ENCODE measurements around the gene PPP1R12A. TPM values are rescaled to one million over a fixed set of nuclear protein-coding genes. Genes with fewer than 3 reads are reported as not detected.

PPP1R12A gene
- total and polyA plus RNA-seq, 12 donors: 11.5 to 73.5 (median 58.6) TPM

- Histone ChIP-seq H3K4me1 (peaks cover 0 to 87% (median 67%) of the 10 kb centered on the region in 9 donors), H3K36me3 (no peaks in the 10 kb centered on the region), H3K27ac (no peak overlapping the region), H3K9me3 (no peaks in the 10 kb centered on the region), H3K27me3 (no peaks in the 10 kb centered on the region), H3K4me3 (no peak overlapping the region)
- TF ChIP-seq CTCF (IDR thresholded peaks at IDR 0.05): no peak
- intact Hi-C loops (cut with DNase I): loop anchor here in 5 of 10 donors (2.0 to 10.0 kb wide), 7 partner anchors 39 to 379 kb away; partner anchors contain the start of gene PPP1R12A (in 2 of the 5)
- no peak for DNase-seq
- WGBS, 2 donors: 88 to 94% methylated on average over 1 of the region's 1 CpG
- ATAC-seq: no peak
These were observed 47.0 kb downstream of the PPP1R12A start for GRCh38 chr12:79887890-79888289.

GRCh38 chr12:79886917-79887519, 47.9 kb downstream of the PPP1R12A start:
- H3K36me3 ChIP-seq: no peaks in the 10 kb centered on the region
- 66 to 80% methylated on average over 3 of the region's 3 CpGs for WGBS, 2 donors
- no peak overlapping the region for H3K4me3 ChIP-seq
- intact Hi-C loops (cut with DNase I): loop anchor here in 5 of 10 donors (5.0 to 10.0 kb wide), 6 partner anchors 40 to 380 kb away; partner anchors contain the start of gene PPP1R12A (in 1 of the 5)
- H3K9me3 ChIP-seq: no peaks in the 10 kb centered on the region
- H3K27ac ChIP-seq: no peak overlapping the region
- peak in 8 of 9 donors; percentile 22 to 68 (median 60) for TF ChIP-seq CTCF (IDR thresholded peaks at IDR 0.05)
- DNase-seq (no peak), ATAC-seq (peak in 4 of 8 donors; percentile 54 to 77 (median 59))
- peaks cover 0 to 93% (median 74%) of the 10 kb centered on the region in 9 donors for H3K4me1 ChIP-seq
- no peaks in the 10 kb centered on the region for H3K27me3 ChIP-seq

GRCh38 chr12:79885911-79886490, 48.9 kb downstream of the PPP1R12A start:
- Histone ChIP-seq H3K4me3 (no peak overlapping the region), H3K4me1 (peaks cover 0 to 93% (median 78%) of the 10 kb centered on the region in 9 donors)

More at GRCh38 chr12:79885911-79886490, 48.9 kb downstream of the PPP1R12A start:
- DNase-seq: no peak
- TF ChIP-seq CTCF (IDR thresholded peaks at IDR 0.05): no peak
- 60 to 67% methylated on average over 3 of the region's 3 CpGs for WGBS, 2 donors
- Histone ChIP-seq H3K27me3 (no peaks in the 10 kb centered on the region), H3K9me3 (no peaks in the 10 kb centered on the region), H3K36me3 (no peaks in the 10 kb centered on the region), H3K27ac (peak overlapping the region in 3 of 10 donors; percentile 10 to 54 (median 24))
- peak in 2 of 8 donors; percentile 29 to 37 for ATAC-seq
- intact Hi-C loops (cut with DNase I): loop anchor here in 5 of 10 donors (5.0 to 10.0 kb wide), 6 partner anchors 41 to 381 kb away; partner anchors contain the start of gene PPP1R12A (in 1 of the 5)
